Activated CD4-positive, alpha-beta T cell treated with anti-CD3 and anti-CD28 coated beads, Interleukin-2, amount 10 ng/mL, durations not matched to agents 24 days and 14 days (primary cell): ENCODE data around the gene NXT1. TPM values are rescaled to one million over a fixed set of nuclear protein-coding genes. Genes with fewer than 3 reads are reported as not detected.
A peak's percentile ranks its signal among the peaks of the same experiment; 100 is the strongest.

Experiments
- DNase-seq: peaks from one replicate; pipeline ENCODE4 v3.0.0; 2022
- H3K27ac Mint-ChIP-seq: one replicate; pipeline ENCODE4 v1.8.0; 2022; ENCODE audit warnings: mild to moderate bottlenecking, mixed read lengths
- H3K27me3 Mint-ChIP-seq: one replicate; pipeline ENCODE4 v1.8.0; 2022; ENCODE audit warnings: mixed read lengths
- H3K36me3 Mint-ChIP-seq: one replicate; pipeline ENCODE4 v1.8.0; 2022; ENCODE audit warnings: low read depth, mild to moderate bottlenecking, mixed read lengths
- H3K4me1 Mint-ChIP-seq: one replicate; pipeline ENCODE4 v1.8.0; 2021; ENCODE audit warnings: mixed read lengths
- H3K4me3 Mint-ChIP-seq: one replicate; pipeline ENCODE4 v1.8.0; 2022; ENCODE audit warnings: mild to moderate bottlenecking, moderate library complexity, mixed read lengths
- H3K9me3 Mint-ChIP-seq: one replicate; pipeline ENCODE4 v1.8.0; 2021; ENCODE audit warnings: mixed read lengths
- intact Hi-C: fragments of 100-400 bp; cut with micrococcal nuclease; formaldehyde crosslinking; loops from one replicate; pipeline ENCODE4 v1.15.1; 2023
- total RNA-seq: library from RNA; stranded (reverse); gene quantifications from 2 replicates; pipeline ENCODE4 v1.2.3, GENCODE V29; 2022

Gene NXT1
- total RNA-seq, 1 donor from 2014 or later, result 59.9 TPM

DNA sequence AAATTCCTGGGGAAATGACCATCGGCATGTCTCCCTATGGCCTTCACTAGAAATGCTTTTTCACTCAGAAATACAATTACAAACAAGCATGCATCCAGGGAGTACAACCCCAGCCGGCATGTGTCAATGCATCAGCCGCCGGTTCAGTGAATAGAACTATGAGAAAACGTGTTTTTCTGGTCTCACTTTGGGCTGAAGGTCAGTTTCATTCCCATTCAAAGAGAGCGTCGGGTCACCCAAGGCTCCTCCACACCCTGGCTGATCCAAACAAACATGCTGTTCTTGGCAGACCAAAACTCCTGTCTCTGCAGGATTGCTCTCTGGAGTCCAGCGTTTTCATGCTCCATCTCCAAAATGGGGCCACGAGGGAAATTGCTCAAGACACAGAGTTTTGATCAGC, 35.5 kb upstream of the NXT1 start:
- no peaks in the 10 kb centered on the region for H3K9me3 Mint-ChIP-seq
- no peak for DNase-seq
- no peak overlapping the region for H3K4me3 Mint-ChIP-seq
- intact Hi-C loops, result no loop called here
- peaks cover 2% of the 10 kb centered on the region for H3K27me3 Mint-ChIP-seq
- no peaks in the 10 kb centered on the region for H3K36me3 Mint-ChIP-seq
- H3K4me1 Mint-ChIP-seq, result no peaks in the 10 kb centered on the region
- H3K27ac Mint-ChIP-seq, result no peak overlapping the region

GRCh38 chr20:23316626-23317025, 34.0 kb upstream of the NXT1 start:
- H3K4me1 Mint-ChIP-seq, result no peaks in the 10 kb centered on the region
- no peak for DNase-seq
- H3K27me3 Mint-ChIP-seq, result peaks cover 2% of the 10 kb centered on the region
- intact Hi-C loops, result no loop called here
- no peak overlapping the region for H3K27ac Mint-ChIP-seq
- H3K9me3 Mint-ChIP-seq, result no peaks in the 10 kb centered on the region
- no peak overlapping the region for H3K4me3 Mint-ChIP-seq
- H3K36me3 Mint-ChIP-seq, result no peaks in the 10 kb centered on the region

GRCh38 chr20:23317081-23317480, 33.5 kb upstream of the NXT1 start:
- H3K27me3 Mint-ChIP-seq, result peaks cover 2% of the 10 kb centered on the region

DNA sequence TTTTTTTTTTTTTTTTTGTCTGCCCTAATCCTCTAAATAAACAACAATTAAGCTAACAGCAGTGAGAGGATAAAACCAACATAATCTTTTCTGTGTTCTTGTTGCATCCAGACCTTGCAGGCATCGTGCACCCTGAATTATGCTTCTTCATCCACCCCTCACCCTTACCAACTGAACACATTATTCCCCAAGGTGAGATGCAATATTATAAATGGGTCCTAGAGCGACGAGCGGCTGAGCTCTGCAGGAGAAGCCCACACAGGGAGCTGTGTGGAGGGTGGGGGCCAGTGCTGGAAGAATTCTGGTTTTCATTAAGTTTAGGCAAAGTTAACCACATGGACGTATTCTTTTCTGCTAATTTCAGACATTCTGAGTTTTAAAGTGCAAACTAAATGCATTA, 32.2 kb upstream of the NXT1 start:
- Mint-ChIP-seq H3K36me3 (no peaks in the 10 kb centered on the region), H3K4me3 (no peak overlapping the region), H3K9me3 (no peaks in the 10 kb centered on the region), H3K27me3 (no peaks in the 10 kb centered on the region), H3K27ac (no peak overlapping the region), H3K4me1 (no peaks in the 10 kb centered on the region)
- intact Hi-C loops, result no loop called here
- DNase-seq, result no peak

More at GRCh38 chr20:23317081-23317480, 33.5 kb upstream of the NXT1 start:
- no peak for DNase-seq
- Mint-ChIP-seq H3K36me3 (no peaks in the 10 kb centered on the region), H3K27ac (no peak overlapping the region), H3K9me3 (no peaks in the 10 kb centered on the region), H3K4me3 (no peak overlapping the region), H3K4me1 (no peaks in the 10 kb centered on the region)
- intact Hi-C loops, result no loop called here

- no peaks in the 10 kb centered on the region for H3K27me3 Mint-ChIP-seq
- H3K9me3 Mint-ChIP-seq, result no peaks in the 10 kb centered on the region
- H3K27ac Mint-ChIP-seq, result no peak overlapping the region
- DNase-seq, result no peak
- intact Hi-C loops, result no loop called here
- no peaks in the 10 kb centered on the region for H3K36me3 Mint-ChIP-seq
- H3K4me3 Mint-ChIP-seq, result no peak overlapping the region
- no peaks in the 10 kb centered on the region for H3K4me1 Mint-ChIP-seq
Measured at GRCh38 chr20:23320317-23320716, 30.3 kb upstream of the NXT1 start.

DNA sequence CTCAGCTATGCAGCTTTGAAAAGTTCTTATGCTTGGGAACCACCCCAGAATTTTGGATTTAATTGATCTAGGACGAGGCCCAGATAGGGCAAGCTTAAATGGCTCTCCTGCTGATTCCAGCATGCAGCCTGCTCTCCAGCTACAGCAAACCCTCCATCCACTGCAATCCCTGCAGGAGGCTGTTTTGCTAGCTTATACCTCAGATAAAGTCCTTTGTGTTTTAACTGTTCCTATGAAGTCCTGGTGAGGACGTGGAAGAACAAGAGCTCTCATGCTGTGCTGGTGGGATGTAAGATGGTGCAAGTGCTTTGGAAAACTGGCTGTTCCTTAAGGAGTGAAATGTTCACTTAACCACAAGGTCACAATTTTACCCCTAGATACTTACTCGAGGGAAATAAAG, 25.5 kb upstream of the NXT1 start:
- no peak for DNase-seq
- Mint-ChIP-seq H3K4me1 (no peaks in the 10 kb centered on the region), H3K36me3 (no peaks in the 10 kb centered on the region), H3K27ac (no peak overlapping the region), H3K4me3 (no peak overlapping the region), H3K27me3 (no peaks in the 10 kb centered on the region), H3K9me3 (no peaks in the 10 kb centered on the region)
- intact Hi-C loops, result no loop called here

- H3K27me3 Mint-ChIP-seq, result no peaks in the 10 kb centered on the region
- no peak overlapping the region for H3K4me3 Mint-ChIP-seq
- H3K4me1 Mint-ChIP-seq, result no peaks in the 10 kb centered on the region
- no peak overlapping the region for H3K27ac Mint-ChIP-seq
- DNase-seq, result no peak
- intact Hi-C loops, result no loop called here
- no peaks in the 10 kb centered on the region for H3K9me3 Mint-ChIP-seq
- no peaks in the 10 kb centered on the region for H3K36me3 Mint-ChIP-seq
Measured at GRCh38 chr20:23326774-23327173, 23.8 kb upstream of the NXT1 start.

DNA sequence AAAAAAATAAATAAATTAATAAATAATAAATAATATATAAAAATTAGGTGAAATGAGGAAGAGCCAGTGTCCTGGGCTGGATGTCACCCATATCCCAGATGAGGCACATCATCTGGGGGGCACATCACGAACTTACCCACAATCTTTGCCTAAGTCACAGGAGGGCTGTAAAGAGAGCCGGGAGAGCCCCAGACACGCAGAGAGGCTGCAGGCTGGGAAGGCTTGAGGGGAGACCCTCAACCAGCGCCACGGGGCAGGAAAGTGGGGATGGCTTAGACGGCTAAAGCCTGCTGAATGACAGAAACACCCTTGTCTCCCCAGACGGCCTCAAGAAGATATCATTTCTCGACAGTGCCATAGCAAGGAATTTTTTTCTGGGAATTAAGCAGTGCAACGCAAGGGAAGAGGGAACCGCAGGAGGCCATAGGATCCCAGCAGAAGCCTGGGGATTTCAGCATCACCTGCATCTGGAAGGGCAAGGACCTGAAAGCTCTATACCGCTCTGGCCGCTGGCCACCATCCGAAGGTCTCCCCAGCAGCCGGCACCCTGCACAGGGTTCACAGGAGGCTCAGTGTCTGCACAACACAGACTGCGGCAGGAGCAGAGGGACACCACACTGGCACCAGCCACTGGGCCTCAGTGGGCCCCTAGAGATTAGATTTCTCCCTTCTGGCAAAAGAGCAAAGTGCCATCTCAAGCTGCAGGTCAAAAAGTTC, 22.8 kb upstream of the NXT1 start:
- intact Hi-C loops, result no loop called here
- Mint-ChIP-seq H3K27me3 (no peaks in the 10 kb centered on the region), H3K4me3 (no peak overlapping the region), H3K27ac (no peak overlapping the region), H3K36me3 (no peaks in the 10 kb centered on the region), H3K9me3 (no peaks in the 10 kb centered on the region), H3K4me1 (no peaks in the 10 kb centered on the region)
- no peak for DNase-seq

DNA sequence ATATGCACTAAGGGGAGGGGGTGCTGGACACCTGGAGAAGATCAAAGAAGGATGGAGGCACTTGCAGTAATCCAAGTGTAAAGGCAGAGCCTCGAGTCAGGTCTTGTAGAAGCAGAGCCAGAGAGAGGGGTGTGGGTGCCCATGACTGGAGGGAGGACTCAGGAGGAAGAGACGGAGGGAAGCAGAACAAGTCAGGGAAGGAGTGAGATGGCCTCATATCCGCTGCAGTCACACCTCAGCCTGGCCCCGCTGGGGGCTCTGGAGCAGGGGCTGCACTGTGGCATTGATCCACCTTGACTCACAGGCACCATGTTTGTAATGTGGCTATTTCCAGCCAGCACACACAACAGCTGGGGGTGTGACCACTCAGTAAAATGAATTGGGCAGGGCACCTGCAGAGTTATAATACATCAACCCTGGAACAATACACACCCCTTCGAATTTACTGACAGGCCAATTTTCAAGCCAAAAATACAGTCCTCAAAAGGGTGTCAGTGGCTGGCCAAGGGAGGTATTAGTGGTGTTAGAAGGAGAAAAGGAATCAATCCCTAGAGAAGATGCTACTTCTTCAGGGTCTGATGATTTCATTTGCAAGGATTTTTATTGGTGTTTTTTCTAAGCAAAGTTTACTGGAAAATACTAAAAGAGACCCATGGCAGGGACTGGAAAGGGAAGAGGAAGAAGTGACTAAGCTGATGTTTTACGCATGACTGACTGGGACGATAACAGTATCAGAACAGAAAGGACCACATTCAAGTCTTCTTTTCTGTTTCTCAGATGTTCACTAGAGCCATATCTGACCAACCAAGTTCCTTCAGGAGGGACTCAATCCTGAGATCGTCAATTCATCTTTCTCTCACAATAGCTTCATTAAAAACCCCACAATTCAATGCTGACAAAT, 18.9 kb upstream of the NXT1 start:
- Mint-ChIP-seq H3K4me1 (peaks cover 7% of the 10 kb centered on the region), H3K27ac (no peak overlapping the region)
- intact Hi-C loops, result no loop called here

GRCh38 chr20:23332467-23332866, 18.1 kb upstream of the NXT1 start:
- no peaks in the 10 kb centered on the region for H3K36me3 Mint-ChIP-seq
- H3K27ac Mint-ChIP-seq, result no peak overlapping the region
- no peak for DNase-seq
- no peak overlapping the region for H3K4me3 Mint-ChIP-seq
- no peaks in the 10 kb centered on the region for H3K27me3 Mint-ChIP-seq
- intact Hi-C loops, result no loop called here
- no peaks in the 10 kb centered on the region for H3K9me3 Mint-ChIP-seq
- peaks cover 8% of the 10 kb centered on the region for H3K4me1 Mint-ChIP-seq

More for the DNA sequence above, 18.9 kb upstream of the NXT1 start:
- Mint-ChIP-seq H3K4me3 (no peak overlapping the region), H3K36me3 (no peaks in the 10 kb centered on the region), H3K9me3 (no peaks in the 10 kb centered on the region), H3K27me3 (no peaks in the 10 kb centered on the region)
- DNase-seq, result no peak

GRCh38 chr20:23334111-23334510, 16.5 kb upstream of the NXT1 start:
- peaks cover 8% of the 10 kb centered on the region for H3K4me1 Mint-ChIP-seq
- intact Hi-C loops, result no loop called here
- H3K36me3 Mint-ChIP-seq, result no peaks in the 10 kb centered on the region
- no peak for DNase-seq
- H3K27me3 Mint-ChIP-seq, result no peaks in the 10 kb centered on the region
- H3K9me3 Mint-ChIP-seq, result no peaks in the 10 kb centered on the region
- H3K27ac Mint-ChIP-seq, result no peak overlapping the region
- no peak overlapping the region for H3K4me3 Mint-ChIP-seq

GRCh38 chr20:23335521-23335920, 15.1 kb upstream of the NXT1 start:
- H3K4me1 Mint-ChIP-seq, result peaks cover 8% of the 10 kb centered on the region
- no peaks in the 10 kb centered on the region for H3K9me3 Mint-ChIP-seq

DNA sequence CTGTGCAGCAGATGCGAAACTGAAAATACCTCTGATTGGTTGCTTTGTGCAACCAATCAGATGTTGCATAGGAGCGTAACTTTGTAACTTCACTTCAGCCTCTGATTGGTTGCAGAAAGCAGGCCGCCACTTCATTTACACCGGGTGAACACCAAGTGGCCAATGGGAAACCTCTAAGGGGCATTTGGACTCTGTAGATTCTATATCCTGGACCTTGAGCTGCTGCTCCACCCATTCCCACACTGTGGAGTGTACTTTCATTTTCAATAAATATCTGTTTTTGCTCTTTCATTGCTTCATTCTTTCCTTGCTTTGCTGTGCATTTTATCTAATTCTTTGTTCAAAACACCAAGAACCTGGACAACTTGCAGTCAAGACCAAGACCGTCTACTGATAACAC, 14.1 kb upstream of the NXT1 start:
- no peak for DNase-seq
- Mint-ChIP-seq H3K9me3 (no peaks in the 10 kb centered on the region), H3K4me3 (no peak overlapping the region), H3K4me1 (peaks cover 8% of the 10 kb centered on the region), H3K36me3 (no peaks in the 10 kb centered on the region), H3K27ac (peak overlapping the region; percentile 16), H3K27me3 (no peaks in the 10 kb centered on the region)
- intact Hi-C loops, result no loop called here

More at GRCh38 chr20:23335521-23335920, 15.1 kb upstream of the NXT1 start:
- Mint-ChIP-seq H3K27me3 (no peaks in the 10 kb centered on the region), H3K36me3 (no peaks in the 10 kb centered on the region), H3K27ac (no peak overlapping the region), H3K4me3 (no peak overlapping the region)
- no peak for DNase-seq
- intact Hi-C loops, result no loop called here

DNA sequence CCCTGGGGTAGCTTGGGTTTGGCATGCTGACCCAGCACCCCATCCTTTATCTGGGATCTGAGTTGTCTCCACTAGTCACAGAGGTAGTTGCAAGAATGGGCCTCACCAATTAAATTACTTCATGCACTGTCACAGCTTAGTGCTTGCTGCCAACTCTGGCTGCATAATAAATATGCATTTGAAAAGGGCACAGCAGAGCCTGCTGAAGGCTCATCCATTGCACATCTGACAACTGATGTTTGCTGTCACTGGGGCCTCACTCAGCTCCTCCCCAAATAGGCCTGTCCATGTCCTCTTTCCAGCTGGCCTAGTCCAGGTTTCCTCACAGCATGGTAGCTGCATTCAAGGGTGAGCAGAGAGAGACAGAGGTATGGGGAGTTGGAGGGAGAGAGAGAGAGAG, 13.3 kb upstream of the NXT1 start:
- Mint-ChIP-seq H3K9me3 (no peaks in the 10 kb centered on the region), H3K4me3 (no peak overlapping the region), H3K36me3 (no peaks in the 10 kb centered on the region), H3K4me1 (peaks cover 8% of the 10 kb centered on the region), H3K27ac (no peak overlapping the region), H3K27me3 (no peaks in the 10 kb centered on the region)
- intact Hi-C loops, result no loop called here
- no peak for DNase-seq
